Fibroblast of the aortic adventitia (primary cell): ENCODE results near the gene SEC14L5. TPM values are rescaled to one million over a fixed set of nuclear protein-coding genes. Genes with fewer than 3 reads are reported as not detected.

ENCODE experiments used
- DNase-seq: peaks from one replicate; pipeline ENCODE4 v3.0.0-alpha.2; 2010; ENCODE audit warnings: low read depth
- H3K4me3 ChIP-seq: 2 replicates; pipeline ENCODE4 v1.5.1; 2011; ENCODE audit warnings: low read depth, mild to moderate bottlenecking, control low read depth, low read length, moderate library complexity
- CTCF ChIP-seq: IDR thresholded peaks from 2 replicates; pipeline ENCODE4 v1.5.1; 2011; ENCODE audit warnings: mild to moderate bottlenecking, low read length, control low read depth, inconsistent platforms; ENCODE audit not compliant: insufficient read depth
- total RNA-seq: library from RNA; depleted of rRNA; stranded (reverse); fragments of >200 nt; gene quantifications from 2 replicates; pipeline ENCODE4 v1.2.3, GENCODE V29; 2012; ENCODE audit warnings: low replicate concordance

The SEC14L5 gene
- total RNA-seq, result 1.2 and 3.0 TPM in 2 replicates

DNA sequence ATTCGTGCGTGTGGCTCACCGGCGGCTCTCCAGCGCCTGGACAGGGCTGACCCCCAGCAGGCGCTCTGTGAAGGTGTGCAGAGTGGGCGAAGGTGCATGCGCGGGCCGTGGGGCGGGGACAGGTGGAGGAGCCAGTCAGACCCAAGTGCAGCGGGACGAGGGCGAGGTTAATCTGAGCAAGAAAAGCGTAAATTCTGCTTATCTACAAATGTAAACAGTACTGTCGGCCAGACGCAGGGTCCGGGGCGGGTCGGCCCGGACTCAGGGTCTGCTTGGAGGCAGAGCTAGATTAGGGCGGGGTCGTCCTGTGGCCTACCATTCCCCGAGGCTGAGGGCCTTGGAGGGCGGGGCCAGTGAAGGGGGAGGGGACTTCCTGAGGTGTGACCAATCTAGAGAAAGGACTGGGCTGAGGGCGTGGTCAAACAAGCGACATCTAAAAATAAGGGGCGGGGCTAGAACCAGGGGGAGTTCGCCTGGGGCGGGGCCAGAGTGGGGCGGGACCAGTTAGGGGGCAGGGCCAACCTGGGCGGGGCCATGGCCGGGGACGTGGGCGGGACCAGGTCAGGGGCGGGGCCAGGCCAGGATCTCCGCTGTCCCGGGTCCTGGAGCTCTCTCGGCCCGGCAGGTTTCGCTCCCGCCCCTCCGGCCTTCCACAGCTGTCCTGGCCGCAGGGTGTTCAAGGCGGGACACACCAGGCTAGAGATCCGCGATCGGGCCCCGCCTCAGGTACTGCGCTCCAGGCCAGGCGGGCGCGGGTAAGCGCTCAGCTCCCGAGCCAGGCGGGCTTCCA, at the start of gene SEC14L5:
TSS of gene SEC14L5 (plus strand) at position 611 of the 790 bp plus-strand sequence. CDS start 994 bp downstream, outside the sequence.
- H3K4me3 ChIP-seq, result peak within 1 kb of the TSS; percentile 70
- peak; percentile 98 for DNase-seq
- no peak for TF ChIP-seq CTCF

DNA sequence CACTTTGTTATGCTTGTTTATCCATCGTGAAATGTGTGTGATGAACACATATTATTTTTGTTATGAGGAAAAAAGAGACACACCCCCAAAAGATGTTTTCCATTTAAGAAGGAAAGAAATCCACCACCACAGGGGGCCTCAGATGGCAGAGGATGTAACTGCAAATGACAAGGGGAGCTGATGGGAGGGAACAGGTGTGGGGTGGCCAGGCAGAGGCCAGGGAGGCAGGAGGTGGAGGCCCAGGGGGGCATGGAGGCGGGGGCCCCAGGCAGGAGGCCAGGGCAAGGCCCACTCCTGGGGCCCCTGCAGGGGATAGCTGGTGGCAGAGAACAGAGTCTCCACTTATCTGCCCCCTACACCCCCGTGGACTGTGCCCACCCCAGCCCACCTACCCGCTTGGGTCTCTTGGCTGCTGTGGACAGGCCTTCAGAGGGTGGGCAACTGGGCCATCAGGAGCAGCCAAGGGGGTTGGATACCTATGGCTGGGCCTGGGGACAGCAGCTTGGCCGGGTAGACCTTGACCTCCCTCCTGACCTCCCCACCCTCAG, 49.2 kb upstream of the SEC14L5 start:
- DNase-seq, result no peak
- no peak for TF ChIP-seq CTCF
- no peak overlapping the region for H3K4me3 ChIP-seq

DNA sequence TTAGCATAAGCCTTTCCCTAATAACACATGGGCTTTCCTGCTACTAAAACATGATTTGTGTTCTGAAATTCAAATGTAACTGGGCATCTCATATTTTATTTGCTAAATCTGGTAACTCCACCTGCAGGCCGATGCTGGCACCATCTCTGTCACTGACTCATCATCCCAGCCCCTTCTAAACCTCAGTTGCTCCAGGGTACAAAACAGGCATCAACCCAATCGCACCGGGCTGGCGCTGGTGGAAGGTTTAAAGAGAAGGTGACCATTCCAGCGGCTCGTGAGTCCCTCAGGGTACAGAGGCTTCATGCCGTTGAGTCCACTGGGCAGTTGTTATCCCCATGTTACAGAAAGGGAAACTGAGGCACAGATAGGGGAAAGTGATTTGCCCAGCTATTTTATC, 48.3 kb upstream of the SEC14L5 start:
- TF ChIP-seq CTCF, result no peak
- no peak overlapping the region for H3K4me3 ChIP-seq
- DNase-seq, result no peak

DNA sequence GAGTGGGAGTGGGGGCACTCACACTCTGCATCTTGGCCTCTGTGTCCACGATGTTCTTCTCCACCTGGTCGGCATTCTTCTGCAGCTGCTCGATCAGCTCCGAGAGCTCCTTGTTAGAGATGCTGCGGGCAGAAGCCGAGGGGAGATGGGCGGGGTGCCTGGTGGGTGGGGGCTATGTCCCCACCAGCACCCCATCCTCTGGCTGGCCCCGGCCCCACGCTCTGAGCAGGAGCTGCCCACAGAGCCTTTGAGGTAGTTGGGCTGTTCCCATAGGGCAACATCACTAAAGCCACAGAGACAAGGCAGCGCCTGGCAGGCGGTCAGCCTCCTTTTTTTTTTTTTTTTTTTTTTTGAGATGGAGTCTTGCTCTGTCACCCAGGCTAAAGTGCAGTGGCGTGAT, 47.3 kb upstream of the SEC14L5 start:
- DNase-seq, result no peak

GRCh38 chr16:4911970-4912386, 46.2 kb upstream of the SEC14L5 start:
- peak; percentile 75 for DNase-seq
- TF ChIP-seq CTCF, result no peak
- H3K4me3 ChIP-seq, result no peak overlapping the region

More for the DNA sequence above, 47.3 kb upstream of the SEC14L5 start:
- TF ChIP-seq CTCF, result no peak
- H3K4me3 ChIP-seq, result no peak overlapping the region

GRCh38 chr16:4913130-4913773, 44.9 kb upstream of the SEC14L5 start:
- no peak for DNase-seq
- no peak for TF ChIP-seq CTCF

More at GRCh38 chr16:4913130-4913773, 44.9 kb upstream of the SEC14L5 start:
- no peak overlapping the region for H3K4me3 ChIP-seq
